HG02678 (cell line): ENCODE data around the gene TMEM45A.
"Not testable (repeated sequence)": the region's sequence is repeated elsewhere in the genome, so short reads cannot be mapped to it uniquely, and the experiment has no call there.

Experiments
- ATAC-seq: cut with Tn5 transposase; IDR thresholded peaks from one replicate; pipeline ENCODE4 v1.9.1; 2021; ENCODE audit warnings: mild to moderate bottlenecking, moderate library complexity; ENCODE audit not compliant: unreplicated experiment

The TMEM45A gene

GRCh38 chr3:100563652-100564211, 71.3 kb downstream of the TMEM45A start:
- ATAC-seq = no peak

DNA sequence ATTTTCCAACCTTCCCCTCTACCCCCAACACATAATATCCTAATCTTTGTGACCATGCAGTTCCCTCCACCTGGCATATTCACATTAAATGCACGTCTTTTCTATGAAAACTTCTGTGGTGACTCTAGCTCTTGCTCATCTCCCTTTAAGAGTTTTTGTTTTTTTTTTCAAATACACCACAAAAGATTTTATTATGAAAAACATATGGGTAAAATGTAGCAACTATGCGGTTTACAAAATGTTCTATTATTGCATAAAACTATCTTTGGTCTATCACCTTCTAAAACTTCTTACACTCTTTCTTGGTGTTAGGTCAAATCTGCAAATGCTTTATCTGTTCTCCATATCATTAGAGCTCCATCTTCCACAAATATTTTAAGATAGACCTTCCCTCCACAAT, 78.4 kb downstream of the TMEM45A start:
- ATAC-seq = no peak

DNA sequence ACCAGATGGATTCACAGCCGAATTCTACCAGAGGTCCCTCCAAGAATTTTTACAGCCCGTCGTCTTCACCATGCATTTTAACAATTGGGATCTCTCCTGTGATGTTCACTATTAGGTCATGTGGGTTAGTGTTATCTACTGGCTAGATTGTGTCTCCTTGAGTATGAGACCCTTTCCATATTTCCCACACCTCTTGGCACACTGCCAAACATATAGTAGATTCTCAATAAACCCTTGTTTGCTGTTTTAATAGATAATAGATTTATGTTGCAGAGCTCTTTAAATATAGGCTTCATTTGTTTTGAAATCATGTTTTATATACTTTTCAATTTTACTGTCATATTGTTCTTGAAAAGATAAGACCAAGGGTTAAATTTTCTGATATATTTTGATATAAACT, 82.1 kb downstream of the TMEM45A start:
- no peak for ATAC-seq

GRCh38 chr3:100575704-100576103, 83.3 kb downstream of the TMEM45A start:
- no peak for ATAC-seq

- no peak for ATAC-seq
Measured at GRCh38 chr3:100577382-100578008, 85.1 kb downstream of the TMEM45A start.

GRCh38 chr3:100578646-100579045, 86.2 kb downstream of the TMEM45A start:
- ATAC-seq = no peak

GRCh38 chr3:100580147-100580546, 87.7 kb downstream of the TMEM45A start:
- no peak for ATAC-seq

DNA sequence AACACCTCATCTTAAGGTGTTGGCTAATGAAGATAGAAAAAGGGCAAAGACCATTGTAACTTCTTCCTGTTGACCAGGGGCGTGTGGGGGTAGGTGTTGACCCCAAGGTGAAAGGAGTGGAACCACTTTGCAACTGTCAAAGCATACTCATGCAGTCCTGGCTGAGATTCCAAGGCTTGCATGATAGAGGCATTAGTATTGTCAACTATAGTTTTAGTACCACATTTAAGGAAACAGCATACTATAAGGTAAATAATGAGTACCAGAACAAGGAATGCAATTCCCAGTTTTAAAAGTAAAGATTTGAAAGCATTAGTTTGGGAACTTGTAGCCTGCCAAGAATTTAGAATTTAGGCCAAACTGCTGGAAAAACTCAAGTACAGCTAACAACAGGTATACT, 89.2 kb downstream of the TMEM45A start:
- no peak for ATAC-seq

GRCh38 chr3:100582157-100582556, 89.7 kb downstream of the TMEM45A start:
- not testable (repeated sequence) for ATAC-seq

DNA sequence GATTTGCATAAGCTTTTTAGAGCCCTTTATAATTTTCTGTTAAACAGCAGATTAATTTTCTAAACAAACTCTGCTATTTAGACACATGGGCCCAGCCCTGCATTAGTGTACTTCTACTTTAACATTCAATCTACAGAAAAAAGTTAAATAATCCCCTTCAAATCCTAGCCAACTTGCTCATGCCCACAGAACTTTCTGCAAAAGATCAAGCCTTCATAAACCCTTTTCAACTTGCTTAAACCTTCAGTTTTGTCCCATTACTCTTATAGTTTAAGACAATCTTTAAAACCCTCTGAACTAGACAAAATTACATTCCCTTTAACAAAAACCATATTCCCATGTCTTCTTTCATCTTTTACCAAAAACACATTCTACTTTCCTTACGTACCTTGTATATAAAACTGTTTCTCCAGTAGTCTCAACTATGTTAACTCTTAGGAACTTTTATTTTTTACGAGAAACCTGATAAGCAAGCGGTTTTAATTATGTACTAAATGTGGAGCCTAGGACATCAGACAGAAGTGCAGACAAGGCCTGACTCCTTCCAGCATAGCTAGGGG, 91.8 kb downstream of the TMEM45A start:
- no peak for ATAC-seq

DNA sequence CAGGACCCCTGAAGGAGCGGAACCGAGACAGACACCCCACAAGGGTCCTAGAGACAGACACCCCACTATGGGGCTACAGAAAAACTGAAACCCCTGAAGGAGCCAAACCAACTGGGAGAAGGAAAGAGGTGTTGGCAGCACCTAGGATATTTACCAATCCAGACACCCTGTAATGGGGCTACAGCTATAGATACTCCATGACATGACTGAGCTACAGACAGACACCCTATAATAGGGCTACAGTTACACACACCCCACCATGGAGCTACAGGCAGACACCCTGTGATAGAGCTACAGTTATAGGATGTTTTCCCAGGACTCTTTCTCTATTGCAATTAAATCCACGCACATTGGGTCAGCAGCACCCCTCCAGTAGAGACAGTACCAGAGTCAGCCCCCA, 94.4 kb downstream of the TMEM45A start:
- no peak for ATAC-seq

DNA sequence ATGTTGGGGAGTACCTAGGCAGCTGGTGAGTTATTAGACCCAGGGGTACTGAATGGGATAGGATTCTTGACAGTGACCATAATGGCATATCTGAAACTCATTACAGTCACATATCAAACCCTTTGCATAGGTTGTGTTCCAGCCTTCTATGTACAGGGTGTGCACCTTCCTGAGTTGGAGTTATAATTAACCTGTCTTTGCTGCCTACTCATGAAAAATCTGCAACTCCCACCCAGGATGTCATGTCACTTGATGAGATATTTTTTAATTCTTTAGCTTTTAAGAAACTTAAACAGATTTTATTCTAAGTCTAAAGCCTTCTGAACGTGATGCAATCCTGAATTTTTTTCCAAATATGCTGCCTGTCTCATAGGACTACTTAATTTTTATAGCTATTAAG, 95.8 kb downstream of the TMEM45A start:
- no peak for ATAC-seq

- peak; percentile 94 for ATAC-seq
Measured at GRCh38 chr3:100590114-100590839, 97.9 kb downstream of the TMEM45A start.

DNA sequence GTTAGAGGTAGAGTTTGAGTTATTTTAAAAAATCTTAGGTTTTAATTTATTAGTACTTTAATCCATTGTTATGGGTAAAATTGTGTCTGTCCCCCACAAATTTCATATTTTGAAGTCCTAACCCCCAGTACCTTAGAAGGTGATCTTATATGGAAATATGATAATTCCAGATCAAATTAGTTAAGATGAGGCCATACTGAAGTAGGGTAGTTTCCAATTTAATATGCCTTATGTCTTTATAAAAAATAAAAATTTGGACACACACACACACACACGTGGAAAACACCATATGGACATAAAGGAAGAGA, 98.4 kb downstream of the TMEM45A start:
- no peak for ATAC-seq

DNA sequence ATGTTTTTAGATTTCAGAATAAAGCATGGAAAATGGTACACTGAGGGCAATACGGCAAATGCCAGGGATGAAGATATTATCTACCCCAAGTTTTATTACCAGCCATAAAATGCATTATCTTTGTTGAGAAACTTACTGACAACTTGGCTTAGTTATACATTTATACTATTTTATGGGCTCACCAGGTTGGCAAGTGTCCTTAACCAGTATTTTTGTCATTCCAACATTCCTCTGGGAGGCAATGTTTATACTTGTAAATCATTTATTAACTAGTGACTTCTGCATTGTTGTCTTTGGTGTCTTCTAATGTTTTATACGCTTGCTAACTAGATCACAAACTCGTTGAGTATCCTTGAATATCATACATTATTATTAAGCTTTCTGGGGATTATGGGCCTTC, 99.0 kb downstream of the TMEM45A start:
- no peak for ATAC-seq

DNA sequence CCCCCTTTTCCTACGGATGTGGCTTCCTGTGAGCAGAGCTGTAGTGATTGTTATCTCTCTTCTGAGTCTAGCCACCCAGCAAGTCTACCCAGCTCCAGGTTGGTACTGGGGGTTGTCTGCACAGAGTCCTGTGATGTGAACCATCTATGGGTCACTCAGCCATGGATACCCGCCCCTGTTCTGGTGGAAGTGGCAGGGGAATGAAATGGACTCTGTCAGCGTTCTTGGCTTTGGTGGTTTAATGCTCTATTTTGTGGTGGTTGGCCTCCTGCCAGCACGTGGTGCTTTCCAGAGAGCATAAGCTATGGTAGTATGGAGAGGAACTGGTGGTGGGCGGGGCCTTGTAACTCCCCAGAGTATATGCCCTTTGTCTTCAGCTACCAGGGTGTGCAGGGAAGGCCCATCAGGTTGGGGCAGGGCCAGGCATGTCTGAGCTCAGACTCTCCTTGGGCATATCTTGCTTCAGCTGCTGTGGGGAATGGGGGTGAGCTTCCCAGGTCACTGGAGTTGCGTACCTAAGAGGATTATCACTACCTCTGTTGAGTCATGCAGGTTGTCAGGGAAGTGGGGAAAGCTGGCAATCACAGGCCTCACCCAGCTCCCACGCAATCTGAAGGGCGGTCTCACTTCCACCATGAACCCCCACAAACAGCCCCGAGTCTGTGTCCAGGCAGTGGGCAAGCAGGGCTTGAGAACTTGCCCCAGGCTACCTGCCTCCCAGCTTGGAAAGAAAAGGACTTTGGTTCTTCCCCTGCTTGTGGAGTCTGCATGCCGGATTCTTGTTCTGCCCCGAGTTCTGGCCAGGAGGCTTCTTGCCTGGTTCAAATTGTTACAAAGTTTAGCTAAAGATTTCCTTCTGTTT, 108.0 kb downstream of the TMEM45A start:
- ATAC-seq = no peak

DNA sequence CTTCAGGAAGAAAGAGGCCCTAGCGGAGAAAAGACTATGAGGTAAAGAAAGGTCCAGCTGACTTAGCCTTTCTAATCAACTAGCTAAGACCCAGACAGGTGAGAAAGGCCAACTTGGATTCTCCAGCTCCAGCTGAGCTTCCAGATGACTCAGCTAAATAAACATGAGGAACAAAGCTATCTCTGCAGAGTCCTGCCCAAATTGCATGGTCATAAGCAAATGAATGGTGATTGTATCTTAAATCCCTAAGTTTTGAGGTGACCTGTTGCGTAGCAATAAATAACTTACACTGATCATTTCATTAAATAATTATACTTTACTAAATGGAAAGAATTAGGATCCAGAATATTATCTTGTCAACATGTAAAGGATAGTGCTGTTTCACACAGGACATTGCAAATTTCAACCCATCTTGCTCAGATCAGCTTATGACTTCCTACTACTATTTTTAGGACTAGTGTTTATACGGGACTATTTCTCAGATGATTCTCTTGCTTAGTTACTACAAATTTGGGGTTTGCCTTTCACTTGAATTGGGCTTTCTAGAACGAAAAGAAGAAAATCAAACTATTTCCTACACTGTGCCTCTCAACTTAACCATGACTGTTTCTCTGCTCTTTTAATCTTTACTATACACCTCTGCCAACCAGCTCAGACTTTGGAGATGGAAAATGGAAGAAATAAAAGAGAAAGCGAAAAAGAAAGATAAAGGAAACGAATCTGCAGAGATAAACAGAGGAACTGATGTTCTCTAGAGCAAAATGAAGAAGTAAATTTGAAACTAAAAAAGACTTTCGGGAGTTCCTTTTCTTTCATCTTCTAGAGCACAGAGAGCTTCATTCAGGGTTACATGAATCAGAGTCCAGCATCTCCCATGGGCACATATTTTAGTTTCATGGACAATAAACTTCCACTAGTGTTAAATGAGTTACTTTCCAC, 110.4 kb downstream of the TMEM45A start:
- peak; percentile 38 for ATAC-seq

DNA sequence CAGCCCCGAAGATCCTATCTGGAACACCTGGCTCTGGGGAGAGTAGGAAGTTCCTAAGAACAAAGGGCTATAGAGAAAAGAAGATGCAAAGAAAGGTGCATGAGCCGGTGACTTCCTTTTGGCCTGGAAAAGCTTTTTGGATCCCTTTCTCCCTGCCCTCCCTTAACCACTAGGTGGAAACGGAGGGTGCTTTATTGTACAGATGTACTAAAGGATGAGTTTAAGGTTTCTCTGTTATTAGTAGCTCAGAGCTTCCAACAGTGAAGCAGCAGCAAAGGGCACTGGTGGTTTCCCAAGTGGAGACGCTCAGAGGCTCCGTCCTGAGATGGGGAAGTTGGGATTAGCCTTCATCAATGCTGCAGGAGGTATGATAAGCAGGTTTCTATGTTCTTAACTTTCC, 111.0 kb downstream of the TMEM45A start:
- peak; percentile 25 for ATAC-seq

DNA sequence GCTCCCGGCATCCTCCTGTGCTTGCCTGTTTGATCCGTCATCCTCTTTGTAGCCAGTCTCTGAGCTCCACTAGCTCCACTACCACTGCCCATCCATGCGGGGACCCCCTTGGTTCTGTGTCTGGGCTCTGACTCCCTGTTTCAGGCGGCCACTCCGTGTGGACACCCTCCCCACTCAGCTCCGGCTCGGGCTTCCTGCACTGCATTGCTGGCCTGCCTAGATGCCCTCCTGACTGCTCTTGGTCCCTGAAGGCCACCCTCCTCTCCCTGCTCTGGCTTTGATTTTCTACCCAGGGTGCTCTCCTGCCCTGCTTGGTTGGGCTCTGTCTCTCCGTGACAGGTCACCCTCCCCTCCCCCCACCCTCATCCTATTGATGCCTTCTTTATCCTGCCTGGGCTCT, 112.9 kb downstream of the TMEM45A start:
- no peak for ATAC-seq

DNA sequence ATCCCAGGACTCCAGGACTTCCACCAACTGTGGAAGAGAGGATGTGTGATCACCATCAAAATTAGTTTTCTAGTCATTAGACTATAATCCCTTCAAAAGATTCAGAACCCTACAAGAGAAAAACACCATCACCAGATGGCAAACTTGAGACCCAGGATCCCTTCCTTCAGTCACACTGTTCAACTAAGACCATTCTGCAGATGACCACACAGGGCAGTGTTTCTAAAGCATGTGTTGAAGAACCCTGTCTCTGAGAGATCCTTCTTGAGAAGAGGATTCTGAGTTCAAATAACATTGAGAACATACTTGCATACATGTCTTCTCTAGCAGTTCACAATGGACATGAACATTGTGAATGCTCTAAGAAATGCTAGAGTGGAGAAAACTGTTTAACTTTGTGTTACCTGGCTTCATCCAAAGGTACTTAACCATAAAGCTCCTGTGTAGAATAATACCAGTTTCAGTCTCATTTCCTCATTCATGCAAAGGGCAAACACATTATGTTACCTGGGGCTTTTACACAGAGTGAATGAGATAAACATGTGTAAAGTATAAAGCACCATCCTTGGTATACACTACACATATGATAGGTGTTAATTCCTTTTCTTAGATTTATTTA, 114.6 kb downstream of the TMEM45A start:
- peak; percentile 77 for ATAC-seq
